GM12801 (cell line): ENCODE results near the gene ARFGAP2.

Source experiments
- TF ChIP-seq, protein P1 (sequence below): IDR thresholded peaks from one replicate; pipeline ENCODE4 v1.5.1; 2011; ENCODE audit warnings: control low read depth; ENCODE audit not compliant: insufficient read length; ENCODE audit errors: extremely low read depth

ARFGAP2 gene

DNA sequence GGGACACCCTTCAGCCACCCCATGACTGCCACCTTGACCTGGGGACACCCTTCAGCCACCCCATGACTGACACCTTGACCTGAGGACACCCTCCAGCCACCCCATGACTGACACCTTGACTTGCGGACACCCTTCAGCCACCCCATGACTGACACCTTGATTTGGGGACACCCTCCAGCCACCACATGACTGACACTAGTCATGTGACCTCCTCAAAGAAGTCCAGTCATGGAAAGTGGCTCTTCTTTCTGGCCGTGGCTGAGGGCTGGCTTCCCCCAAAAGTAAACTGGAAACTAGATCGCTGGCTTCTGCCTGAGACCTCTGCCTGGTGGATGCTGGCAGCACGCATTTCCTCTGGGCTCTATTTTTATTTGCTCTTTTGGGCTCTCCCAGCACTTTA is 28.4 kb downstream of the ARFGAP2 start:
- TF ChIP-seq, protein P1, sequence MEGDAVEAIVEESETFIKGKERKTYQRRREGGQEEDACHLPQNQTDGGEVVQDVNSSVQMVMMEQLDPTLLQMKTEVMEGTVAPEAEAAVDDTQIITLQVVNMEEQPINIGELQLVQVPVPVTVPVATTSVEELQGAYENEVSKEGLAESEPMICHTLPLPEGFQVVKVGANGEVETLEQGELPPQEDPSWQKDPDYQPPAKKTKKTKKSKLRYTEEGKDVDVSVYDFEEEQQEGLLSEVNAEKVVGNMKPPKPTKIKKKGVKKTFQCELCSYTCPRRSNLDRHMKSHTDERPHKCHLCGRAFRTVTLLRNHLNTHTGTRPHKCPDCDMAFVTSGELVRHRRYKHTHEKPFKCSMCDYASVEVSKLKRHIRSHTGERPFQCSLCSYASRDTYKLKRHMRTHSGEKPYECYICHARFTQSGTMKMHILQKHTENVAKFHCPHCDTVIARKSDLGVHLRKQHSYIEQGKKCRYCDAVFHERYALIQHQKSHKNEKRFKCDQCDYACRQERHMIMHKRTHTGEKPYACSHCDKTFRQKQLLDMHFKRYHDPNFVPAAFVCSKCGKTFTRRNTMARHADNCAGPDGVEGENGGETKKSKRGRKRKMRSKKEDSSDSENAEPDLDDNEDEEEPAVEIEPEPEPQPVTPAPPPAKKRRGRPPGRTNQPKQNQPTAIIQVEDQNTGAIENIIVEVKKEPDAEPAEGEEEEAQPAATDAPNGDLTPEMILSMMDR, result no peak

DNA sequence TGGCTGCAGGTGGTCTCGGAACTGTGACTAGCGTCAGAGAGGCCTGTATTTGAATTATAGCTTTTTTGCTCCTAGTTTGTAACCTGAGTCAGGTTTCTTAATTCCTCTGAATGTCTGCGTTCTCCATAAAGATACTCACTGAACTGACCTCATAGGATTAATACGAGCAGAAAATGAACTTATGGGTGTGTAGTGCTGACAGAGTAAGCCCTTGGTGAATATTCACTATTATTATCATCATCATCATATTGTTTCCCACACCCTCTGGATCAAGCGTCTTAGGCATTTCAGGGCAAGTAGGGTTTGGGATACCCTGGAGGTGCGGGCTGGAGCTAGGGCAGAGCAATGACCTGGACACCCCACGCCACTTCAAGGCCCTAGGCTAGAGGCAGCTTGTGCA is 29.0 kb downstream of the ARFGAP2 start:
- TF ChIP-seq, protein P1, result no peak

DNA sequence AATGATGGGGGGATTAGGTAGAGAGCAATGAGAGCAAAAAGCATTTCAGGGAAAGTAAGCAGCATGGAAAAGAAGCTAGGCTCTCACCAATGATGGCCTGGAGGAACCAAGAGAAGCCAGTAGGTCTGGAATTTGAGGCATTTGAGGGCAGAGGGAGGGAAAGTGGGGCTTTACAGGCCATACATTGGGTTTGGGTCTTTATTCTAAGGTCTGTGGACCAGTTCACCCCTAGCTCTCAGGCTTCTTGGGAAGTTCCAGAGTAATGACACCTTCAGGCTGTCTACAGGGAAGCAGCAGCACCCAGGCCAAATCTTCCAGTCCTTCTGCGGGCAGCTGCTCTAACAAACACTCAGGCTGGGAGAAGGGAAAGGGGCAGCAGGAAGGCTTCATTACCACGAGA is 29.4 kb downstream of the ARFGAP2 start:
- TF ChIP-seq, protein P1, result no peak

DNA sequence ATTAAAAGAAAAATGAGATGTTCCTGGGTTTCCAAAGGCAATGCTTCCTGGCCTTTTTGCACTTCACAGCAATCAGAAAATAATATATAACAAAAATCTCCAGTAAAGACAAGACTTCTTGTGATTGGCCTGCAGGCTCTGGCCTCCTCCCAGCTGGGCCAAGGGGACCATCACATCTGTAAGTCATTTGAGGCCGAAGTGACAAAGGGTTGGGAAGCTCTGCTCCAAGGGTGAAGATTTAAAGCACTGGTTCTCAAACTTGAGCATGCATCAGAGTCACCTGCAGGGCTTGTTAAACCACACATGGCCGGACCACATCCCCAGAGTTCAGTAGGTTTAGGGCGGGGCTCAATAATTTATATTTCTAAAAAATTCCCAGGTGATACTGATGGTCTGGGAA is 32.1 kb downstream of the ARFGAP2 start:
- TF ChIP-seq, protein P1, result no peak

DNA sequence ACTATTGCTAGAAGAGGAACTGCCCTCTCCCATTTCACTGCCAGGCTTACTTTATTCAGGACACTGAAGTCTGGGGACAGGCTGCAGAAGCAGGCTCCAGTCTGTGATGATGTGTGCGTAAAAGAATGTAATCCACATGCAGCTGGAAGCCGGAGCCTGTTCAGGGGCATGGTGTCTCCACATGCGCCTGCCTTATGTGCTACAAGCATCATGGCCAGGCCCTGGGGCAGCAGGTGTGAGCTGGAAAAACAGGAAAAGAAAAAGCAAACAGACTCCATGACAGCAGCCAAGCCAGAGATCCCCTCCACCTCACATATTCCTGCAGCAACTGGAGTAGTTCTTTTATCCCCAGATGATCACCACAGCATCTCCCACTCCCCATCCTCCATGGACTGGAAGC is 33.4 kb downstream of the ARFGAP2 start:
- TF ChIP-seq, protein P1, result no peak

DNA sequence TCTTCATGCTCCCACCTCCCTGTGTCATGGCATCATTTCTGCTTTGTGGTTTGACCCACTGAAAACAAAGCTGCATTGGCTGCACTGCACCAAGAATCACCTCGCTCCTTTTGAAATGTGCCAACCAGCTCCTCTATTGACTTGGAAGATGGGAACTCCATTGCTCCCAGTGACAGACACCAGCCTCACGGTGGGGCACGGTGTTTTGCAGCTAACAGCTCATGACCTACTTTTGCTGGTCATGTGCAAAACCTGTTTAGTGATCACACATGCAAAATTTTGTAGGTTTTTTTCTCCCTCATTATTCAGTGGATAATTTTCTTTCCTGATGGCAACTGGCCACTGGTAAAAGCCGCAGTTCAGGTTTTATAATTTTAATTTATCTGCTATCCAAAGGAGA is 36.8 kb downstream of the ARFGAP2 start:
- TF ChIP-seq, protein P1, result no peak

DNA sequence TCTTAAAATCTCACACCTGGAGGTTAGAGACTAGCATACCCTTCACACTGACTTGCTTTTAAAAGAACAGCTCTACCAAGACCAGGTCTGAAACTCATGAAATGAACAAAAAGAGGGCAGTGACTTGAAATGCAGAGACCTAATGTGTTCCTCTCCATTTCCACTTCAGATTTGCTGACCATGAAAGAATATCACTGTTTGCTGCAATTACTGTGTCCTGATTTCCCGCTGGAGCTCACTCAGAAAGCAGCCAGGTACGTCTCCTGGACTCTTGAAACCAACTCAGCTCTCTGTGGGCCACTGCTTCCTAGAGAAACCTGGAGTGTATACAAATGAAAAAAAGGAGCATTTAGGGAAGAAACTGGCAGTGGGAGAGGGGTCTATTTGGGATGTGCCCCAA is 39.2 kb downstream of the ARFGAP2 start:
- TF ChIP-seq, protein P1, result no peak

DNA sequence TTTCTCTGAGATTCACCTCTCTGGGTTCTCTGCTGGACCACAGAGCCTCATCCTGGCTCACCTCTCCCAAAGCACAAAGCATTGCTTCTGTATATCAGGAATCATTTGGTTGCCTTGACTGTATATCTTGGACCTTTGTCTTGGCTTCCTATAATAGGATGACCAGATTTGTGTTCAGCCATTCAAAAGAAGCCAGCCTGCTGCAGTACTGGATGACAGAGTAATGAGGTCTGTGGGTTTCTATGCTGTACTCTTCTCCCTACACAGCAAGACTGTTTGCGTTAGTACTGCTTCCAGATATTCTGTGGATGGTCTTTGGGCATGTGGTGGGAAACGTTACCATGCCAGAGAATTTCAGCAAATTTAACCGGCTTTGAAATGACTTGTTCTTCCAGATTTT is 39.8 kb downstream of the ARFGAP2 start:
- TF ChIP-seq, protein P1, result no peak
